ENCODE results near the gene SERBP1.

SERBP1 gene

GRCh38 chr1:67405473-67406245 is 24.5 kb downstream of the SERBP1 start:
- no peak for DNase-seq (ENCODE audit: low read depth)

GRCh38 chr1:67404212-67404620 is 26.0 kb downstream of the SERBP1 start:
- peak; percentile 47 for DNase-seq (ENCODE audit: low read depth)

- no peak for DNase-seq (ENCODE audit: low read depth)
Observed at GRCh38 chr1:67401443-67401842, 28.8 kb downstream of the SERBP1 start.

- peak; percentile 67 for DNase-seq (ENCODE audit: low read depth)
Observed at GRCh38 chr1:67400029-67400786, 30.0 kb downstream of the SERBP1 start.

- no peak for DNase-seq (ENCODE audit: low read depth)
Observed at GRCh38 chr1:67399199-67399993, 30.8 kb downstream of the SERBP1 start.

GRCh38 chr1:67394548-67394947 is 35.7 kb downstream of the SERBP1 start:
- DNase-seq (ENCODE audit: low read depth) = no peak

GRCh38 chr1:67393737-67394136 is 36.5 kb downstream of the SERBP1 start:
- no peak for DNase-seq (ENCODE audit: low read depth)

- DNase-seq (ENCODE audit: low read depth) = no peak
Observed at GRCh38 chr1:67393240-67393639, 37.0 kb downstream of the SERBP1 start.

- peak; percentile 56 for DNase-seq (ENCODE audit: low read depth)
Observed at GRCh38 chr1:67390041-67390887, 39.9 kb downstream of the SERBP1 start.

GRCh38 chr1:67383999-67384638 is 46.1 kb downstream of the SERBP1 start:
- DNase-seq (ENCODE audit: low read depth) = no peak

- no peak for DNase-seq (ENCODE audit: low read depth)
Observed at GRCh38 chr1:67382292-67382691, 47.9 kb downstream of the SERBP1 start.

- no peak for DNase-seq (ENCODE audit: low read depth)
Observed at GRCh38 chr1:67381154-67381553, 49.0 kb downstream of the SERBP1 start.

- no peak for DNase-seq (ENCODE audit: low read depth)
Observed at GRCh38 chr1:67377253-67377652, 52.9 kb downstream of the SERBP1 start.

- no peak for DNase-seq (ENCODE audit: low read depth)
Observed at GRCh38 chr1:67376381-67376780, 53.8 kb downstream of the SERBP1 start.

GRCh38 chr1:67372898-67373297 is 57.3 kb downstream of the SERBP1 start:
- no peak for DNase-seq (ENCODE audit: low read depth)

- peak; percentile 77 for DNase-seq (ENCODE audit: low read depth)
Observed at GRCh38 chr1:67372136-67372535, 58.1 kb downstream of the SERBP1 start.

GRCh38 chr1:67371681-67372080 is 58.5 kb downstream of the SERBP1 start:
- DNase-seq (ENCODE audit: low read depth) = peak; percentile 84

- peak; percentile 65 for DNase-seq (ENCODE audit: low read depth)
Observed at GRCh38 chr1:67371043-67371442, 59.2 kb downstream of the SERBP1 start.

- DNase-seq (ENCODE audit: low read depth) = no peak
Observed at GRCh38 chr1:67368046-67368514, 62.1 kb downstream of the SERBP1 start.

GRCh38 chr1:67367370-67368045 is 62.7 kb downstream of the SERBP1 start:
- peak; percentile 32 for DNase-seq (ENCODE audit: low read depth)
